Activated gamma-delta T cell treated with Interleukin-2 at 50 U/mL for 16 hours (primary cell): Measurements from ENCODE around the gene USP50.
"Not testable (repeated sequence)": the region's sequence is repeated elsewhere in the genome, so short reads cannot be mapped to it uniquely, and the experiment has no call there.

Experiments used
- DNase-seq: peaks from one replicate; pipeline ENCODE4 v3.0.0-alpha.2; 2020

USP50 gene

DNA sequence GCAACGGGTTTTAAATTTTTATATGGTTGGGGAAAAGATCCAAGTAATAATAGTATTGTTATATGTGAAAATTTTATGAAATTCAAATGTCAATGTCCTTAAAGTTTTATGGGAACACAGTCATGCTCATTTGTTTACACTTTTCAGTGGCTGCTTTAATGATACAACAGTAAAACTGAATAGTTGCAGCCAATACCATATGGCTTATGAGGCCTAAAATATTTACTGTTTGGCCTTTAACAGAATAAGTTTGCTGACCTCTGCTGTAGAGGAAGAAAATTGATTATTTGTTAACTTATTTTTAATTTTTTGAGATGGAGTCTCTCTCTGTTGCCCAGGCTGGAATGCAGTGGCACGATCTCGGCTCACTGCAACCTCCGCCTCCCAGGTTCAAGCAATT lies 44.7 kb downstream of the USP50 start:
- DNase-seq = no peak

DNA sequence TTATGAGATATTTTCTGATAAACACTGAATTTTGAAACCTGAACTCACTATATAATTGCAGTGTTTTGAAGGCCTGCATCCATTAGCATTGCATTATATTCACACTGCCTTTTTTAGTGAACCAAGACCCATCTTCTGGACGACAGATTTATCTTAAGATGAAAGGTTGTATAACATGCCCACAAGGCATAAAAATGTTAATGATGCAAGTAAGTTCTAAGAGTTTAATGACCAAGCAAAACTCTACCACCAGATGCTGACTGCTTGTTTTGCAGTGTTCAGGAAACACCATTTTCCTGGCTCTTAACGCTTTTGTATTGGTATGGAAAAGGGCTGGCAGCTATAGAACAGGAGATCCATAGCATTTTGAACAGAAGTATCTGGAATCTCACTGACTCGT lies 46.1 kb downstream of the USP50 start:
- no peak for DNase-seq

DNA sequence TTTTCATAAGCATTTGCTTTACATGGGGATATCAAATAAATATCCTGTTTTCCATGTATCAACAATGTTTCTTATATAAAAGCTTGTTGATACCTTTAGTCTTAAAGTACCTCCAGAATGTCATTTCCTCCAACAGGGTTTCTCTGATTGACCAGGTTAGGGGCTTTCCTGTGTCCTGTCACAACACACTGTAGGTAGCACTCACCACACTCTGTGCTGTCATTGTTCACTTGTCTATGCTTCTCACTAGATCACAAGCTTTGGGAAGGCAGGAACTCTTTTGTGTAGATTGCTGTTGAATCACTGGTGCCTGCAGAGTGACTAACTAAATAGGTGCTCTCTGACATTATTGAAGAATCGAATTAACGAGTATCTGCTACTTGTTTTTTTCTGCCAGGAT lies 49.8 kb downstream of the USP50 start:
- no peak for DNase-seq

DNA sequence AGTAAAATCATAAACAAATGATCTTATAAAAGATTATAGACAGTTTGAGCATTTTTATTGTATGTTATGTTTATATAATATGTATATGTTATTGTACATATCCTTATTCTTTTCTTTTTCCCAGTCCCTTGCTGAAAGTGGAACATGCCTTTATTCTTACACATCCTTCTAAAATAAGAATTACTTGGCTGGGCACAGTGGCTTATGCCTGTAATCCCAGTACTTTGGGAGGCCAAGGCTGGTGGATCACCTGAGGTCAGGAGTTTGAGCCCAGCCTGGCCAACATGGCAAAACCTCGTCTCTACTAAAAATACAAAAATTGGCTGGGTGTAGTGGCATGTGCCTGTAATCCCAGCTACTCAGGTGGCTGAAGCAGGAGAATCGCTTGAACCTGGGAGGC lies 51.9 kb downstream of the USP50 start:
- not testable (repeated sequence) for DNase-seq

DNA sequence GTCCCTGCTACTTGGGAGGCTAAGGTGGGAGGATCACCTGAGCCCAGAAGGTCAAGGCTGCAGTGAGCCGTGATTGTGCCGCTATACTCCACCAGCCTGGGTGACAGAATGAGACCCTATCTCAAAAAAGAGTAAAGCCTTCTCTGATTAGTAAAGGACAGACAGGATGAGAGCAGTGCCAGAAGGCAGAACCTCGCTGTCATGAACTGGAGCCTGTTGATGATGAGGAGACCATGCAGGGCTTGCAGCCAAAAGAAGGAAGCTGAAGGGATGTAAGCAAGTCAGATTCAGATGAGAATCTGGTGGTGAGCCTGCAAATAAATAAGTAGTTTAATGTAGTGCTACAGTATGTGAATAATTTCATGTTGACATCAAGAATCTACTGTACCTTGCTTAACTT lies 52.8 kb downstream of the USP50 start:
- no peak for DNase-seq

DNA sequence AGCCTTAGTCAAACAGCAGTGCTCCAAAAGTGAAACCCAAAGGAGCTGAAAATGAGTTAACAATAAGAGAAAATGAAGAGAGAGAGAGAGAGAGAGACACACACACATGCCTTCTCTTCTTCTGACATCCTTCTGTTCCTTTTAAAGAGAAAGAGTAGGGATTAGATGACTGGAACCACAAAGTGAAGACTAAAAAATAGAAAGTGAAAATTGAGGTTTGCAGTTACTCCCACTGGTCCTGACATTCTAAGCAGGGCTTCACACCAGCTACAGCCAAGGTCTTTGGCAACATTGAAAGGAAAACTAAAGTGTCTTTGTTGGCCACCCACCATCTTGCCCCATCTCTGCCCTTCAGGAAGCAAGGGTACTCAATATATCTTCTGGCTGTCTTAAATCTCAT lies 59.2 kb downstream of the USP50 start:
- DNase-seq = no peak

DNA sequence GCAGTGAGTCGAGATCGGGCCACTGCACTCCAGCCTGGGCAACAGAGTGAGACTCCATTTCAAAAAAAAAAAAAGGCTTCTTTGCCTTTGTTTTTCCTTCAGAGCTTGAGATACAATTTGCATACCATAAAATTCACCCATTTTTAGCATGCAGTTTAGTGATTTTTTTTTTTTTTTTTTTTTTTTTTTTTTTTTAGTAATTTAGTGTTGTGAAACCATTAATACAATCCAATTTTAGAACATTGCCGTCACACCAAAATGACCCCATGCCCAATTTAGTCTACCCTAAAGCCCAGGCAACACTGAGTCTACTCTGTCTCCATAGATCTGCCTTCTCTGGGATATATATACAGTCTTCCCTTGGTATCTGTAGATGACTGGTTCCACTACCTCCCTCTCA lies 61.1 kb downstream of the USP50 start:
- DNase-seq = no peak

DNA sequence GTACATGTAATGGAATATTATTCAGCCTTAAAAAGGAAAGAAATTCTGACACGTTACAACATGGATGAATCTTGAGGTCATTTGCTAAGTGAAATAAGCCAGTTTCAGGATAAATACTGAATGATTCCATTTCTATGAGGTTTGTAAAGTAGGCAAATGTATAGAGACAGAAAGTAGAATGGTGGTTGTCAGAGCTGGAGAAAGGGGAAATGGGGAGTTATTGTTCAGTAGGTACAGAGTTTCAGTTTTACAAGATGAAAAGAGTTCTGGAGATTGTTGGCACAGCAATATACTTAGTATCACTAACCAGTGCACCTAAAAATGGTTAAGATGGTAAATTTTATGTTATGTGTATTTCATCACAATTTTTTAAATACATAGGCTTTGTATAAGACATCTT lies 61.7 kb downstream of the USP50 start:
- no peak for DNase-seq

DNA sequence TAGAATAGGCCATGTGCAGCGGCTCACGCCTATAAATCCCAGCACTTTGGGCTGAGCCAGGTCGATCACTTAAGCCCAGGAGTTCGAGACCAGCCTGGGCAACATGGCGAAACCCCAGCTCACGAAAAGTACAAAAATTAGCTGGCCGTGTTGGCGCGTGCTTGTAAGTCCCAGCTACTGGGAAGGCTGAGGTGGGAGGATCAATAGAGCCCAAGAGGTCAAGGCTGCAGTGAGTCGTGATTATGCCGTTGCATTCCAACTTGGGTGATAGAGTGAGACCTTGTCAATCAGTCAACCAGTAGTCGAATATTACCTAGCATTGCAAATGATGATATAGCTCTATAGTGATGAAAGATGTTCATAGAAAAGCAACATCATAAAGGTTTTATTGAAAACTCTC lies 70.3 kb downstream of the USP50 start:
- no peak for DNase-seq

DNA sequence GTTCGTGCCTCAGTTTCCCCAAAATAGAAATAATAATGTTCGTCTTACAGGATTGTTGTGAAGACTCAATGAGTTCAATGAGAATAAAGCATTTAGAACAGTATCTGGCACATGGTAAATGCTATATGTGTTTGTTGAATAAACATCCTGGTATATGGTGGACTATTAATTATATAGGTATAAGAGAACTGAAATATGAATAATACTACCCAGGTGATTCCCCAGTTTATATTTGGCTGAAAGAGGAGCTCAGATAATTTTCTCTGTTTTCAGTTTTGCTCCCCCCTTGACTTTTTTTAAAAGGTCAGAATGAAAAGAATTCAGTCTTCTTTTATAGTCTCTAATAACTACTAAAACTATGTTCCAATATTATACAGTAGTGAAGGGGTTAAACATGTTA lies 75.4 kb downstream of the USP50 start:
- no peak for DNase-seq

DNA sequence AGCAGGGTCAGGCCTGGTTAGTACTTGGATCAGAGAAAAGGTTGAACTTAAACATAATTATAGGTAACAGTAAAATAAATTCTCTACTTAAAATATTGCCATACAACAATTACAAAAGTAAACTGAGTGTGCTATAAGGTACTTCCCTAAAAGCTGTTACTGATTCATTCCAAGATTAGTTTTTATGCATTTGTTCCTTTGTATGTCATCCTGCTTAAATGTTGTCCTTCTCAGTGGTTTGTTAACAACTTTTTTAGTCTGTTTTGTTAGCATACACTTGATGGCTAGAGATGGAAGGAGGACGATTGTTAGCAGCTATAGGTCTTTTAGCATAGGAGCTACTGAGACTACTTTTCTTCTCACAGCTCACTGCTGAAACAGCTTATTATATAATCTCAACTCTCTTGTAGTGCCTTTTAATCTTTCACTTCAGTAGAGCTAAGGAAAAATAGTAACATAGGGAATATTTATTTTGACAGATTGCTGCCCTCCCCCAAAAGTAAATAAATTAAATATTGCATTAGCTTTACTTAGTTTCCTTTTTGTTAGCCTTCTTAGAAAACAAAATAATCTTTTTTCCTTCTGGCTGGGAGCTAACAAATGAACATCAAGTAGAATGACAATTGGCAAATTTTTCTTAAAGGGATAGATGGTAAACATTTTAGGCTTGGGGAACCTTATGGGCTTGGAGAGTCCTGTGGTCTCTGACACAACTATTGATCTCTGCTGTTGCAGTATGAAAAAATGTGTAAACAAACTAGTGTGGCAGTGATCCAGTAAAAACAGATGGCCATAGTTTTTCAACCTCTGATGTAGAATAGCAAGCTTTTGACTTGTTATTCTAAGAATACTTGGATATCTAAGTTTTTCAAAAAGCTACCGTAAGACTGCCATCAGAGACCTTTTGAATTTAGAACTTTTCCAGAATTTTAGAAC lies 82.8 kb downstream of the USP50 start:
- DNase-seq = no peak

DNA sequence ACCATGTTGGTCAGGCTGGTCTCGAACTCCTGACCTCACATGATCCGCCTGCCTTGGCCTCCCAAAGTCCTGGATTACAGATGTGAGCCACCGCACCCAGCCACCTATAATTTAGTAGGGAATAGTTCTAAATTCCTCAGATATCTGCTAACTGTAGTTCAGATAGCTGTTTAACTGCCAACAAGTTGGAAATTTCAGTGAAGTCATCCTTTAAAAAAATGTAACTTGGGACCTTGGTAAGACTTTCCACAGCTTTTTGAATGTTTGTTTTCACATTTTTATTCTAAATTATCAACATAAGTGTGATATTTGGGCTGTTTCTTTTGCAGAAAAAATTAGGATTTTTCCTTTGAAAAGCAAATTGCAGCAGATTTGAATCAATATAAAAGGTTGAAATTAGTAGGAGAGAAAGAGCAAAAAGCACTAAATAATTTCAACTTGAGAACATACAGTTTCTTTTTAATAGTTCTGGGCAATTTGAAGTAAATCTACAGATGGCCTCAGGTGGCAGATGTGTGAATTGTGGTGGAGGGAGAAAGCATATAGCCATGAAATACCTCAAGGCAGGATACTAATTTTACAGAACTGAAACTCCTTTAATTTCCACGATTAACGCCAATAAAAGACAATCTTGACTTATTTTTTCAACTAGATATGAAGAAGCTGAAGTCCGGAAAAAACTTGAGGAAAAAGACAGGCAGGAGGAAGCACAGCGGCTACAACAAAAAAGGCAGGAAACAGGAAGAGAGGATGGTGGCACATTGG lies 87.9 kb downstream of the USP50 start:
- DNase-seq = no peak

DNA sequence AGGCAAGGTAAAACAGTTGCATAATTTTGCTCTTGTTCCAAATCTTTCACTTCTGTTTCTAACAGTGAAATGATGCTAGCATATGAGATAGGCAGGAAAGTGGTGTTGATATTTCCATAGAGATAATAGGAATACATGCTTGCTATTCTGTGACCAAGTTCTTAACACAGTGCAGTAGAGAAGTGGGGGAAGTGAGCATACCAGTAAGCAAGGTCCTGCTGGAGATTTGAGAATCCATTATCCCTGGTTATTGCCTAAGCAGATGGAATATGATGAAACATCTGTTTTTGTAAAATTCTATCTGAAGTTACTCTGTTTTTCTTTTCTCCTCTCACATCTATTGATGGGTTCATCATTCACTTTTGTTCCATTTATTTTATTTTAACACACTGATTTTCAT lies 93.5 kb downstream of the USP50 start:
- DNase-seq = no peak
